ENCODE measurements around the gene POM121C.
"Not testable (repeated sequence)": the region's sequence is repeated elsewhere in the genome, so short reads cannot be mapped to it uniquely, and the experiment has no call there.

Gene POM121C

GRCh38 chr7:75367313-75367712 is 118.8 kb downstream of the POM121C start:
- not testable (repeated sequence) for H3K4me1 ChIP-seq (ENCODE audit: control insufficient read depth, insufficient read depth, low read length); H3K36me3 ChIP-seq (ENCODE audit: control insufficient read depth, insufficient read depth, low read length); H3K27ac ChIP-seq (ENCODE audit: low read depth, low read length); H3K4me3 ChIP-seq (ENCODE audit: low read depth, low read length); H3K27me3 ChIP-seq (ENCODE audit: control insufficient read depth, insufficient read depth, low read length); H3K9me3 ChIP-seq (ENCODE audit: control insufficient read depth, insufficient read depth, low read length); H3K9ac ChIP-seq (ENCODE audit: low read depth, low read length)
